GM18511 (cell line): ENCODE measurements around the gene COL4A1.

ENCODE experiments used
- ATAC-seq: cut with Tn5 transposase; IDR thresholded peaks from one replicate; pipeline ENCODE4 v1.9.1; 2021; ENCODE audit warnings: mild to moderate bottlenecking, moderate library complexity; ENCODE audit not compliant: unreplicated experiment

The COL4A1 gene

GRCh38 chr13:110227864-110228643 lies 78.9 kb downstream of the COL4A1 start:
- ATAC-seq, result no peak

- ATAC-seq, result no peak
Measured at GRCh38 chr13:110227416-110227815, 79.5 kb downstream of the COL4A1 start.

GRCh38 chr13:110225609-110226574 lies 81.1 kb downstream of the COL4A1 start:
- ATAC-seq, result no peak

- ATAC-seq, result no peak
Measured at GRCh38 chr13:110225003-110225402, 82.0 kb downstream of the COL4A1 start.

- ATAC-seq, result no peak
Measured at GRCh38 chr13:110224519-110224918, 82.4 kb downstream of the COL4A1 start.

- ATAC-seq, result peak; percentile 17
Measured at GRCh38 chr13:110221406-110222117, 85.4 kb downstream of the COL4A1 start.

- no peak for ATAC-seq
Measured at GRCh38 chr13:110220471-110220870, 86.5 kb downstream of the COL4A1 start.

- no peak for ATAC-seq
Measured at GRCh38 chr13:110218581-110219201, 88.3 kb downstream of the COL4A1 start.

- no peak for ATAC-seq
Measured at GRCh38 chr13:110217811-110218210, 89.1 kb downstream of the COL4A1 start.

GRCh38 chr13:110217085-110217484 lies 89.9 kb downstream of the COL4A1 start:
- ATAC-seq, result no peak

GRCh38 chr13:110216398-110217041 lies 90.4 kb downstream of the COL4A1 start:
- no peak for ATAC-seq

- ATAC-seq, result no peak
Measured at GRCh38 chr13:110216006-110216397, 91.0 kb downstream of the COL4A1 start.

- ATAC-seq, result no peak
Measured at GRCh38 chr13:110215606-110216005, 91.4 kb downstream of the COL4A1 start.

GRCh38 chr13:110214637-110215036 lies 92.3 kb downstream of the COL4A1 start:
- ATAC-seq, result no peak

GRCh38 chr13:110213461-110214074 lies 93.4 kb downstream of the COL4A1 start:
- no peak for ATAC-seq

GRCh38 chr13:110212529-110212928 lies 94.4 kb downstream of the COL4A1 start:
- no peak for ATAC-seq

- ATAC-seq, result no peak
Measured at GRCh38 chr13:110211735-110212134, 95.2 kb downstream of the COL4A1 start.

GRCh38 chr13:110211046-110211445 lies 95.9 kb downstream of the COL4A1 start:
- ATAC-seq, result no peak

GRCh38 chr13:110210604-110210985 lies 96.4 kb downstream of the COL4A1 start:
- ATAC-seq, result no peak
